ENCODE data around the gene FAM53B.

Gene FAM53B

DNA sequence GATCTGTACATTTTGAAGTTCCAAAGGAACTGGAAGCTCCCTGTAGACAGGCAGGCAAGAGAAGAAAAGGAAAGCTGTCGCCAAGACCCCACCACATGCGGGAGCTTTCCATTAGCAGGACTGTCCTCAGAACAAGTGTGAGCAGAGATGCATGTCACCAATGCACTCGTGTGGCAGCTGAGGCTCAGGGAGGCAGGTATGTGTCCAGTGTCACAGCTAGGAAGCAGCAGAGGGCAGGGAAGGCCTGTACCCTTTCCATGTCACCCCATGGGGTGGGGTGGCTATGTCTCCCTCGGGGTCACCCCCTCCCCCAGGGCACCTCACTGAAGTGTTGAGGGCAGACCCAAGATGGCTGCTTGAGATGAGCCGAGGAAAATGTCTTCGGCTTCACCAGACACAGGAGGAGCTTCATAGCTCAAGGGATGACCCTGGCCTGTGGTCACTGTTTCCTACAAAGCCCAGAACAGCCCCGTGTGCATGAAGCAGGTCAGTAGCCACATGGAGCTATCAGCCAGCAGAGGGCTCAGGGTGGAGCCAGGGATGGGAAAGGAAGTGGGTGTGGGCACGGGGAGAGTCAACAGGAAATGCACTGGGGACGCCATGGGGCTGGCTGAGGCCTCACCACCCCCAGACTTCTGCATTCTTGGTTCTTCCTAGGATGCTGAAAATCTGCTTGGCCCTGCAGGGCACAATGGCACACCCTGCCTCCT is 96.6 kb downstream of the FAM53B start:
- DNase-seq (ENCODE audit: low read depth in 2 of 2) = peak; percentile 43 to 55

DNA sequence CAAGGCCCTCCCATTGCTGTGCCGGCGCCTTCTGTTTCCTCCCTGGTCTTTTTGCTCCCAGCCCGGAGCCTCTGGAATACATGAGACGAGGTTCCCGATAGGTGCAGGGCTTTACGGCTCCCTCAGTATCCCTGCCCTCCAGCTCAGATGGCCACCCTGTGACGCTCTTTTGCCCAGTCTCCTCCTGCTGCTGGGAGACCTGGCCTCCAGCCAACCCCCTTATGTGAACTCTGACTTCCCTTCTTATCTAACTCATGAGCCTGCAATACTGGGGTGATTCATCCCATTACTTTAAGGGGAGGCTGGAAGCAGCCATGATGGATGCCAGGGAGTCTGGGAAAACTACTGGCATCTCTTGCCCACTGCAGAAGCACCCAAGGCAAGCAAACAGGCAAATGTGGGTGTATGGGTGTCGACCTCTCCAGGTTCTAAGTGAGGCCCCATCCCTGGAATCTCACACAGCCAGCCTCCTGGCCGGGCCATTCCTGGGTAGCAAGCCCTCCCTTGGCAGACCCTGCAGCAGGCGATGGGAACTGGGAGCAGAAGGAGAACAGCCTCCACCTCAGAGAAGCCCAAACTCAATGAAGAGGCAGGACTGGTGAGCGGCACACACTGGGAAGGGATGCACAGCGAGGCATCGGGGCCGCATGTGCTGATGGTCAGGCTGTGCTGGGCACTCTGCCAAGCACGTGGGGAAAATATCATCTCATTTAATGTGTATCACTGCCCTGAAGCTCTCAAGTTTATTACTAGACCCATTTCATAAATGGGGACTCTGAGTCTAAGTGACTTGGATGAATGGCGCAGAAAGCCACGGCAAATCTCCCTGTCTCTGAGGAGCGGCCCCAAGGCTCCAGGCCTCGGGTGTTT is 97.5 kb downstream of the FAM53B start:
- DNase-seq (ENCODE audit: low read depth in 2 of 2) = no peak

DNA sequence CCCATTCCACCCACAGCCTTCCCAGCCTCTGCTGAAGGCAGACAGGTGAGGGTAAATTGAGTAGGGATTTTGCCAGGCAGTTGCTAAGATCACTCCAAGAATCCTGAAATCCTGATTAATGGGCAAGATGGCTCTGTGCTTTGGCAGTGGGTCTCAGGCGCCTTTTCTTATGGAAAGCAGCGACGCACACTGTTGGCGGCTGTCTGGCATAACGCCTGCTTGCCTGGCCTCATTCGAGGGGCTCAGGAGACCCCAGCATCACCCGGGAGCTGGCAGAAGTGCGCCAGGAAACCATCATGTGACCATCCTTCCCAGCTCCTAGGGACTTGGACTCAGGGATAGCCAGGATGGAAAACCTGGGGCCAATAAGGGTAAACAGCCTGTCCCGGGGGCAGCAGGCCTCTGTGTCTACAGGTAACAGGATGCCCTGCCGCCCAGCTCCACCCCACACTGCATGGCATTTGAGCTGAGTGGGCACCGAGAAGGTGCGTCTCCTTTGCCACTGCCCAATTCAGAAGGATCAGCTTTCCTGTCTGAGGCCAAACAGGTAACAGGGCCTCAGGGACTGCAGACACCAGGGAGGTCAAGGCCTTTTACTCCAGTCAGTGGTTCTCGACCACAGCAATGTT is 98.6 kb downstream of the FAM53B start:
- no peak for DNase-seq (ENCODE audit: low read depth in 2 of 2)

DNA sequence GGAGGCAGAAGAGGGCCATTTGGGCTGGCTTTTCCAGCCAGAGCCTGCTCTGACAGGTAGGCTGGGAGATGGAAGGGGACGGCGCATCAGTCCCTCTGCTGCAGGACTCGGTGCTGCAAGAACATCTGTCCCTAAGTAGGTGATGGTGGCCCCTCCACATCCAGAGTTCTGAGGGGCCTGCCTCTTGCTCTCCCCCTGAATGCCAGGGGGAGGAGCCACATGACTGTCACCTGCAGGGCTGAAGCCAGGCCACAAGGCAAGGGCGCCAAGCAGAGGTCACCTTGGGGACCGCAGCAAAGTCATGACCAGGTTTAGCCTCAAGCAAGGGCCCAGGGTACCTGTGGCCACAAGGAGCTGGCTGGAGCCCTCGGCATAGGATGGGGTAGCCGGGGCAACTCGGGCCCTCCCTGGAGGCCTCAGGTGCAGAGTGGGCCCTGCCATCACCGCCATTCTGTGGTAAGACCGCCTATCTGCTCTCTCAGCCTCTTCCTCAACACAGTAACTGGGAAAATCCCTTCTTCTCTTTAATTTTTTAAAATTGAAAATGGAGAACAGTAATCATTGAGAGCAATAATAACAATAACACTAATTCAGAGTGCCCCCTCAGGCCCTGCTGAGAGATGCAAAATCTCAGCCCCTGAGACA is 99.3 kb downstream of the FAM53B start:
- DNase-seq (ENCODE audit: low read depth in 2 of 2) = no peak

DNA sequence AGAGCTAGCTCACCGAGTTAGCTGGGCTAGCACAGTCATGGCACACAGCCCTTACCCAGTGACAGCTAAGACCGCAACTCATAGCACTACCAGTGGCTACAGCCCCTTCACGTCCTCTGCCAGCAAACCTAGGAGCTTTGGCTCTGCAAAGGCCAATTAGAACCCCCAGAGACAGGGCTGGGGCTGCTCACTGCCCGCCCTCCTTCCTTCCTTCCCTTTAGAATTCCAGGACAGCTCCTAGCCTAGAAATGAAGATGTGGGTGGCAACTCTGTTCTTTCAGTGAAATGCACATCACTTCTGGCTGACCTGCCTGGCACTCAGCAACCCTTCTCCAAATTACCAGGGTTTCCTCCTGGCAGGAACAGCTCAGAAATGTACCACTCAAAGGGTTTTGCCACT is 99.9 kb downstream of the FAM53B start:
- no peak for DNase-seq (ENCODE audit: low read depth in 2 of 2)

DNA sequence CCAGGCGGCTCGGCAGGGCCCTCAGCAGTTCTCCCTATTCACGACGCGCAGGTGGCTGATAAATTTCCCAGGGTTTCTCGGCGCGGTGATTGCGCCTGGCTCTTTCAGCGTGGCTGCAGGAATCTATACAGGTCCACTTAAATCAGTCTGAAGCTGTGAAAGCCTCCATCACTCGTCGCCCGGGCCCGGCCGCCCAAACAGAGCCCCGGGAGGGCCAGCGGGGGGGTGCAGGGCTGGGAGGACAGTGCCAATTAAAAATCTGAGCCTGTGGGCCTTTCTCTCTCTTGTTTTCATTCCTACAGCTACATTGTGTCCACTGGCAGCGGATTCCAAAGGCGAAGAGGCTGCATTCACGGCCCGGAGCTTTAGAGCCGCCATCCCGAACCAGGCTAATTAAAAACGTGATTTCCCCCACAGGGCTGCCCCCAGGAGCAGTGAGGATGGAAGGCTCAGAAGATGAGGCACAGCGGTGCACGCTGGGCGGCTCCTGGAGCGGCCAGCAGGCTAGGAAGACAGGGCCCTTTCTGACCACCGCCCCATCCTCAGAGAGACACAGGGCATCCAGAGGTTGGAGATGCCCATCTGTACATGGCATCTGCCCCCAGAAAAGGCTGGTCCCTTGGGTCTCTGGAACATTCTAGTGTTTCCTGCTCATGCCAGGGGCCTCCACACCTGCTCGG is 100.7 kb downstream of the FAM53B start:
- DNase-seq (ENCODE audit: low read depth in 2 of 2) = no peak

DNA sequence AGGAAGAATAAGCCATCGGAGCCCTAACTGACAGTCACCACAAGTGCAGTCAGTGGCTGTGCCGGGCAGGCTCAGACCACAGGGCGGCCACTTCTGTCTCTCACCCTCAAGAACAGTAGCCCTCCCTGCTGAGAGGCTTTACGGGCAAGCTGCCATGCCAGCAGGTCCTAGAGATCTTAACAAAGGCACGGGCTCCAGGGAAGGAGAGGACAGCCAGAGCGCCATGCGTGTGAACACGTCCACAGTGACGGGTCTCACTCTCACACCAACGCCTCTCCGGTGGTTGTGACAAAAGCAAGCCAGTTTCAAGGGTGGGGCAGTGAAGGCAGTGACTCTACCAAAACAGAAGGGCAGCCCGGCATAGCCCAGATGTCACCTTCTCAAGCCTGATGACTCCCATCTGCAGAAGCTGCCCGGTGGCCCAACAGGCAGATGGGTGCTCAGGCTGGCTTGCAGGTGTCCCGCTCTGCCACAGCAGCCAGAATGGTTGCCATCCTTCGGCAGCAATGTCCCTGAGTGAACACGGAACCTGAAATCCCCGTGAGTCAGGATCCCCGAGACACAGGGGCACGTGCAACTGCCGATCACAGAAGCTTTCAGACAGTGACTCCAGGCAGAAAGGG is 102.0 kb downstream of the FAM53B start:
- DNase-seq (ENCODE audit: low read depth in 2 of 2) = no peak

DNA sequence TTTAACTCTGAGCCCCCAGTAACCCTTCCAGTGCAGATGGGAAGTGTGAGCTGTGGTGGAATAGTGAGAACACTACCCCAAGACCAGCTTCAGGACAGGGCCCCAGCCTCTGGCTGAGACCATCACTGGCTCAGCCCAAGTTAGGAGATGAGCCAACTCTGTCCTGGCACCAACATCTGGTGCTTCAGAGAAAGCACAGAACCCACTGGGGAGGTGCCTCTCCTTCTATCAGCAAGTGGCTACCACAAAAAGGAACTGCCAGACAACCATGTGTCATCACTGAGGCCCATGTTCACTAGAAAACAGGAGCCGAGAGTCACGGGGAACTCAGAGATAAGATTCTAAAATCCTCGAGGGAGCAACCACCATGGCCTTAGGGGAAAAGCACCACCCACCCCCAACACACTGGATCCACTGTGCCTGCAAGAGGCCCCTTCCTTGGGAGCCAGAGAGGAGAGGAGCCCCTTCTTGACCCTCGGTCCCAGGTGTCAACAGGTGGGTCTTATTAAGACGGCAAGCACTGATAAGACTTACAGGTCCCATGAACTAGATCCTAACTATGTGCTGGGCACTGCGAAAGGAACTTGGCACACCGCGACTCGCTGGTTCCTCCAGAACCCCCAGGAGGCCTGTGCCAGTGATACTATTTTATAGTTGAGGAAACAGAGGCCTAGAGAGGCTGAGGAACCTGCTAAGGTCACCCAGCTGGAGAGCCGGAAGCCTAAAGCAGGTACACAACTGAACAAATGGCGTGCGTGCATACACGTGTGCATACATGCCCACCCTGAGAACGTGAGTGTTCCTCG is 102.7 kb downstream of the FAM53B start:
- peak; percentile 30 to 37 for DNase-seq (ENCODE audit: low read depth in 2 of 2)

DNA sequence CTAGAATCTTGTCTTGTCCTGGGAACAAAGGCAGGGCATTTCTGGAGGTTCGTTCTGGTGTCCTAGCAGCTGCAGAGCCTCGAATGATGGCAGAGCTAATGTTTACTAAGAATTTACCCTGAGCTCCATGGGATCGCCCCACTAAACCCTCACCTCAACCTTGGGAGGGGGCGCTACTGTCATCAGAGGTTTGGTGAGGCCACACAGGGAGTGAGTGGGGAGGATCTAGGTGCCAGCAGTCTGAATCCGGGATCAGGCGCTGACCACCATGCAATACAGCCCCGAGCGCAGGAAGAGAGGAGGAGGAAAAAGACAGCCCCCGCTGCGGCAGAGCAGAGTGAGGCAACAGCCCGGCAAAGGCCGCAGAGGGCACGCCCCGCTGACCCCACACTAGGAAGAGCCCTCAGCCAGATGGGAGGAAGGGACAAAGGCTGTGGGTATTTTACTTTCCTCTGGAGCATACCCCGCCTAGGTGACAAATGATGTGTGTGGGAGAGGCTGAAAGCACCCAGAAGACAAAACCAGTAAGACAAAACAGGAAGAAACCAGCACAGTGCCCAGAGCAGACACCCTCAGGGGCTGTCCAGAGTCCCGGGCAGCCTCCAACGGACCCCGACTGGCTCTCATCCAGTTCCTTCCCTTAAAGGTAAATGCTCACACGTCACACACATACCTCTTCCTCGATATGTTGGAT is 103.5 kb downstream of the FAM53B start:
- DNase-seq (ENCODE audit: low read depth in 2 of 2) = no peak

DNA sequence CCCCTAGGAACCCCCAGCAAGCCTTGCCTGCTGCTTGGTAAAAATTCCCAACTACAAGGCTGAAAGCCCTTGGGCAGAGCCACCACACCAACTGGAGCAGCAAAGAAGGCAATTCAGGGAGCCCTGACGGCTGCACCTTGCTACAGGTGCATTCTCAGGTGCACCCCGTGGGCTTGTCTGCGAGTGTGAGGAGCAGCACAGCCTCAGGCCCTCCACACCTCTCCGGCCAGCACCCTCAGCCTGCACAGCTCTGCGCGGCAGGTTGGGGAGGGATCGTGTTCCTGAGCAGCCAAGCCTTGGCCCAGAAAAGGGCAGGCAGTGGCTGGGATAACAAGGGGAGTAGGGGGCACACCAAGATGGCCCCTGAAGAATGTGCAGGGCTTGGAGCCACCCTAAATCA is 104.1 kb downstream of the FAM53B start:
- DNase-seq (ENCODE audit: low read depth in 2 of 2) = no peak

DNA sequence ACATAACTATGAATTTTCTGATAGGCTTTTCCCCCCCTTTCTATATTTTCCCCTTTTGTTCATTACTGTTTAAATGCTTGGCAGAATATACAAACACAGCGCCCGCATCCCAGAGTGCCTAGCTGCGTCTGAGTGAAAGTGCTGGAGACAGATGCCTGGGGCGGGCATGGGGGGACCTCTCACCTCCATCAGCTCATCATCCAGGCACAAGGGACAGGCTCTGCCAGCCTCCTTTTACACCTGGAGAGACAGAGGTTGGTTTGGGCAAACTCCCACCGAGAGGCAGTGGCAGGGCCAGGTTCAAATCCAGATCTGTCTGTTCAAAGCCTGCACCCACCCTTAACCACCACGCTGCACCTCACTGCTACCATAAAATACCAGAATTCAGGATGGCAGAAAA is 104.5 kb downstream of the FAM53B start:
- DNase-seq (ENCODE audit: low read depth in 2 of 2) = no peak

DNA sequence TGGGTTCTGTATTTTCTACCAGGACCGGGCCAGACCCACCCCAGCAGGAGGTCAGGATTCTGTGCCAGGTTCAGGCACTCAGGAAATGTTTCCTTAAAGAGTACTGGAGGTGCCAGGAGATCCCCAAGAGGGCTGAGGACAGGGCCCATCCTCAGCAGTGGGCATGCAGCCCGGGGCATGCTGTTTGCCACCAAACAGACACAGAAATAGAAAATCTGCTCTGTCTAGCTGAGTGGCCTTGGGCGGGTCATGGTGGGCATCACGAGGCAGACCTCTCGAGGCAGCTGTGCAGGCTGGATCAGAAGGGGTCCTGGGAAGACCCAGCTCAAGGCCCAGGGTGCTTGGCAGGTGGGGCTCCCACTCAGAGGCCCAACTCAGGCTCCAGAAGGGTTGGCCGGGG is 105.0 kb downstream of the FAM53B start:
- no peak for DNase-seq (ENCODE audit: low read depth in 2 of 2)

DNA sequence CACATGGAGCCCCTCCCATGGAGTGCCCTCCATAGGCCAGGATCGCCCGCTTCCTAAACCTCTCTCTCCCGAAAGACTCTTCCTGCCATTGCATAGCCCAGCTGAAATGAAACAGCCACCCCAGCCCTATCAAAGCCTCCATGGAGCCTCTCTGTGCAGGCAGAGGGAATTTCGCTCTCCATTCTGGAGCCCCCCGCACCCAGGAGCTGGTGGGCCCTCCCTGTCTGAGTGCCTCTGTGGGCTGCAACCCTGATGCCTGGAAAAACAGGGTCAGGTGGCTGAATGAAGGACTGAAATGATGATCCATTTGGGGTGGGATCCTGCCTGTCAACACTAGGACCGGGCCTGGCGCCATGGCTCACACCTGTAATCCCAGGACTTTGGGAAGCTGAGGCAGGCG is 106.4 kb downstream of the FAM53B start:
- no peak for DNase-seq (ENCODE audit: low read depth in 2 of 2)

DNA sequence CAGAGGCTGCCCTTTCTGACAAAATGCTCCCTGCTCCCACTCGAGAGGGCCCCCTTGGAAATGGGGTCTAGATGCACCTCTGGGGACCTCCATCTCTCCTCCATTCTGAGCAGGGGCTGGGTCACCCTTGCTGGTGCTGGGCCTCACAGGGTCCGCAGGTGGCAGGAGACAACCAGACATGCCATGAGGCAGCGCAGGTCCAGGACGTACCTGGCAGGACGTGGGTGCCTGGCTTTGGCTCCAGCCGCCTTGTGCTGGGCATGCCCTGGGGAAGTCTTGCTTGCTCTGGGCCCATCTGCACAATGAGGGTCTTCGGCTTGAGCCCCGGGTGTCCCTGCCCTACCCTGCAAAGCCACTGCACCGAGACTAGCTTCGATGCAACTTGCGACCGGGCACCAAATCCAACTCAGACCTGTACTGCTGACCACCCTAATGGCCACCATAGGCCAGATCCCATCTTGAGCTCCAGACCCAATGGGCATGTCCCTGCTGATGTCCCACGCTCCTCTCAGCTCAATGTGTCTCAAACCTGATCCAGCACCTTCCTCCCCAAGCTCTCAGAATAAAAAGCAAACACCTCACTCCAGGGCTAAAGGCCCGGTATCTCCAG is 107.0 kb downstream of the FAM53B start:
- no peak for DNase-seq (ENCODE audit: low read depth in 2 of 2)

DNA sequence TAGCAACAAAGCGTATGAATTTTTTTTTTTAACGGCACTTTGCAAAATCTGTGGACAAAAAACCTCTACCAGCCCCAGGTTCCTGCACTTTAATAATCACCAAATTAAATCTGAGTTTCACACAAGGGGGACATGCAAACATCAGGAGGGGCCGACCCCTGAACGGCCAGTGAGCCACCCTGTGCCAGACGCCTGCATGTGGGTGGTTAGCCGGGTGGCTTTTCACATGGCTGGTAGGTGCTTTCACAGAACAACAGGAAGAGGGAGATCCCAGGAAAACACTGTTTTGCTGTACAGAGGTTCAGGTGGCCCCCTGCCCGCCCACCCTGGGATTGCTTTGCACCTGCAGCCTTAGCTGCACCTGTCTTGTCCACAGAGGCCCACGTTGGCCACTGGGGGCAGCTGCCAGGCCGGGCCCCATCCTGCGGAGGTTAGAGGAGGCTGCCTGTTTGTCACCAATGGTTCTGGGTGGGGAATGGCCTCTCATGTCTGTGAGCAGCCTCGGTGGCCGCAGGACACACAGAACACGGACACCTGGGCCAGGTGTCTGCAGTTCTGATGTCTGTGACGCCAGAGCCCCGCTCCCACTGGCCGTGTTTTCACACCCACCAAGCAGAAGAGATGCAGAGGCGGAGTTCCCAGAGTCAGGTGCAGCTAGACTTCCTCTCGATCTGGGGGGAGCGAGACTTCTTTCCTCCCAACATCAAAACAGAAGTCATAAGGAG is 107.7 kb downstream of the FAM53B start:
- DNase-seq (ENCODE audit: low read depth in 2 of 2) = no peak

DNA sequence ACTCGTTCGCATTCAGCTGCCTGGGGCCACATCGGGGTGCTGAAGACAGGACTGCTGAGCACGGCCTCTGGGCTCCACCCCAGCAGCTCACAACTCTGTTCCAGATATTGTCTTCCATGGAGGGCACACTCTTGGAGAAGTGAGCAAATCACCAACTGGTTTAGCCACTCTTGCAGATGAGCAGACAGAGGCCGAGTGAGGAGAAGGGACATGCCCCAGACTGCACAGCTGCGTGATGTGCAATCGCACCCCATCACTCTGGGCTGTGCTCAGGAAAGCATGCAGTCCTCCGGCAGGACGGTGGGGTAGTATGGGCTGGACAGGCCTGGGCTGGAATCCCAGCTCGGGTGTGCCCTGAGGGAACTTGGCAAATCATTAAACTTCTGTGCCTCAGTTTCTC is 111.6 kb downstream of the FAM53B start:
- DNase-seq (ENCODE audit: low read depth in 2 of 2) = no peak

DNA sequence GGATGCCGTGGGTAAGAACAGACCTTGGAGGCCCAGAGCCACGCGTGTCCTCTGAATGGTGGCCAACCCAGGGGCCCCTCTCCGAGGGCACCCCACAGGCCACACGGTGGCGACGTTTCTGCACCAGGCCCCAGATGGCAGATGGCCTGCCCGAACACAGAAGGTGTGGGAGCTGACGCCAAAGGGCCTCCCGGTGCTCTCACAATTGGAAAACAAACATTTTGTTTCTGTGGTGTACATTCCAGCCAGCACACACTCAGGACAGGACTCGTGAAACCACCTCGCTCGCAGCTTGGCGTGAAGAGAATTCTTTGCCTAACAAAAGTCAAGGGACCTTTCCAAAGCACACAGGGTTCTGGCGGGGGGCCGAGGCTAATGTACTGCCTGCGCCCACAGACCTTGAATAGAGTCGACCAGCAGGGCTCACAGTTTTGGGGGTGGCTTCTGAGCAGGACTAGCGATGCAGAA is 112.1 kb downstream of the FAM53B start:
- DNase-seq (ENCODE audit: low read depth in 2 of 2) = no peak

DNA sequence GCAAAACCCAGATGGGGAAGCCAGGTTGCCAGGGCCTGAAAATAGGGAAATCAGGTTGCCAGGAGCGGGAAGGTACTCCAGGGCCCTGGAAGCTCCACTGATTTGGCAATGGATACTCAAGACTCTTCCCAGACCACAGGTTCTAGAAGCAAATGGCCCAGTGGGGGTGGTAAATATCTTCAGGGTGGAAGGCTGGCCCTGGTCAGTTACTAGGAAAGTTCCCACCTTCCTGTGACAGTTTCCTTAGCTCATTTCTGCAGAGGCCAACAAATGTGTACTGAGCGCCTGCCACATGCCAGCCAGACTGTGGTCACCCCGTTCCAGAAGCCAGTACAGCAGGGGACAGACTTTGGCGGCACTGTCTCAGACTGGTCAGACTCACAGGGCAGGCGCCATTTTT is 113.6 kb downstream of the FAM53B start:
- no peak for DNase-seq (ENCODE audit: low read depth in 2 of 2)

DNA sequence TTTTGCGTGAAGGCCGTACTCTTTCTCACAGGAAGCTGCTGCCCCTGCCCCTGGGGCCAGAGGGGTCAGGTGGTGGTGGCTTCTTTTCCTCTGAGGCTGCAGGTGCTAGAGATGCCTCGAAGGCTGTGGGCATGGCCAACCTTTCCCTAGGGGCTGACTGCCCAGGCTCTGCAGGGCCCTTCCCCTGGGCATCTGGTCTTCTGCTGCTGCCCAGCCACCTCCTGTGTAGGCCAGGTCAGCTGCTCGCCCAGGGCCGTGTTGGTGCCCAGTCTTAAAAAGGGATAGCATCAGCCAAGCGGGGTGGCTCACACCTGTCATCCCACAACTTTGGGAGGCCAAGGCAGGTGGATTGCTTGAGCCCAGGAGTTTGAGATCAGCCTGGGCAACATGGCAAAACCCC is 114.3 kb downstream of the FAM53B start:
- DNase-seq (ENCODE audit: low read depth in 2 of 2) = no peak
